Gastroesophageal sphincter (tissue), 3 donors: ENCODE data around the gene BANK1.

Experiments used
- EP300 ChIP-seq: sonication (generic); formaldehyde crosslinking; IDR thresholded peaks from one replicate; pipeline ENCODE4 v1.6.1; 2017; ENCODE audit warnings: antibody characterized with exemption, mild to moderate bottlenecking
- POLR2A ChIP-seq, 2 donors: fragments of 450-650 bp; IDR thresholded peaks; one replicate each; pipeline ENCODE4 v1.6.1; 2017; ENCODE audit warnings: antibody characterized with exemption in 2 of 2, mild to moderate bottlenecking in 2 of 2, moderate library complexity in 1 of 2
- POLR2AphosphoS5 ChIP-seq: sonication (generic); formaldehyde crosslinking; IDR thresholded peaks from one replicate; pipeline ENCODE4 v1.6.1; 2017; ENCODE audit warnings: antibody characterized with exemption
- TF ChIP-seq, protein P1 (sequence below), 4 experiments: fragments of 200-600 bp in 2 of 4; fragments of 450-650 bp in 2 of 4; sonication (generic) in 1 of 4; IDR thresholded peaks; one replicate each; pipeline ENCODE4 v1.5.1; 2017 to 2019; ENCODE audit warnings: antibody characterized with exemption in 4 of 4, mild to moderate bottlenecking in 2 of 4, moderate library complexity in 2 of 4

DNA sequence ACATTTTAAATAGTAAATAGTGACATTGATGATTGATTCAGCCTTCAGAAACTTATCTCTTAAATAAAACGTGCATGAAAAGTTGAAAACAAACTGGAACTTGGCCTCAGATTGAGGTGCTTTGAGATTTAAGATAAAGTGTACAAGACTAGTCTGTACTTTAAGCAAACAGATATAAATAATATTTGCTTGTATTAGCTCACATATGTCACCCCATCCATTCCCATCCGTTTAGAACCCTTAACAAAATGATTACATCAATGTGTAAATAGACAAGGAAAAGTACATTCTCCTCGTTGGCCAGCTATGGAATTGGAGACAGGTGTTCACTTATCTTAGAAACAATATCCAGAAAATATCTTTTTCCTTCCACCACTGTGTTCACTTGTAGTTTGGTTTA is 130.8 kb downstream of the BANK1 start:
- TF ChIP-seq EP300 (no peak), POLR2AphosphoS5 (no peak), POLR2A (IDR thresholded peaks at IDR 0.05) (no peak)
- TF ChIP-seq, protein P1, sequence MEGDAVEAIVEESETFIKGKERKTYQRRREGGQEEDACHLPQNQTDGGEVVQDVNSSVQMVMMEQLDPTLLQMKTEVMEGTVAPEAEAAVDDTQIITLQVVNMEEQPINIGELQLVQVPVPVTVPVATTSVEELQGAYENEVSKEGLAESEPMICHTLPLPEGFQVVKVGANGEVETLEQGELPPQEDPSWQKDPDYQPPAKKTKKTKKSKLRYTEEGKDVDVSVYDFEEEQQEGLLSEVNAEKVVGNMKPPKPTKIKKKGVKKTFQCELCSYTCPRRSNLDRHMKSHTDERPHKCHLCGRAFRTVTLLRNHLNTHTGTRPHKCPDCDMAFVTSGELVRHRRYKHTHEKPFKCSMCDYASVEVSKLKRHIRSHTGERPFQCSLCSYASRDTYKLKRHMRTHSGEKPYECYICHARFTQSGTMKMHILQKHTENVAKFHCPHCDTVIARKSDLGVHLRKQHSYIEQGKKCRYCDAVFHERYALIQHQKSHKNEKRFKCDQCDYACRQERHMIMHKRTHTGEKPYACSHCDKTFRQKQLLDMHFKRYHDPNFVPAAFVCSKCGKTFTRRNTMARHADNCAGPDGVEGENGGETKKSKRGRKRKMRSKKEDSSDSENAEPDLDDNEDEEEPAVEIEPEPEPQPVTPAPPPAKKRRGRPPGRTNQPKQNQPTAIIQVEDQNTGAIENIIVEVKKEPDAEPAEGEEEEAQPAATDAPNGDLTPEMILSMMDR (IDR thresholded peaks at IDR 0.05), result no peak
